ENCODE results near the gene TBX10.
"Not testable (repeated sequence)": the region's sequence is repeated elsewhere in the genome, so short reads cannot be mapped to it uniquely, and the experiment has no call there.

DNA sequence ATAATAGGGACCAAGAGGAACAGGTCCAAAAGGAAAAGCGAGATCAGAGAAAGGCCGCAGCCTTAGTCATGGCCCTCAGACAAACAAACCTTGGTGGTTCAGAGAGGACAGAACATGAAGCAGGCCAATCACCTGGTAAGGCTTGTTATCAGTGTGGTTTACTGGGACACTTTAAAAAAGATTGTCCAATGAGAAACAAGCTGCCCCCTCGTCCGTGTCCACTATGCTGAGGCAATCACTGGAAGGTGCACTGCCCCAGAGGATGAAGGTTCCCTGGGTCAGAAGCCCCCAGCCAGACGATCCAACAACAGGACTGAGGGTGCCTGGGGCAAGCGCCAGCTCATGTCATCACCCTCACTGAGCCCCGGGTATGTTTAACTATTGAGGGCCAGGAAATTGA is 16.7 kb downstream of the TBX10 start:
- TF ChIP-seq, protein P1, sequence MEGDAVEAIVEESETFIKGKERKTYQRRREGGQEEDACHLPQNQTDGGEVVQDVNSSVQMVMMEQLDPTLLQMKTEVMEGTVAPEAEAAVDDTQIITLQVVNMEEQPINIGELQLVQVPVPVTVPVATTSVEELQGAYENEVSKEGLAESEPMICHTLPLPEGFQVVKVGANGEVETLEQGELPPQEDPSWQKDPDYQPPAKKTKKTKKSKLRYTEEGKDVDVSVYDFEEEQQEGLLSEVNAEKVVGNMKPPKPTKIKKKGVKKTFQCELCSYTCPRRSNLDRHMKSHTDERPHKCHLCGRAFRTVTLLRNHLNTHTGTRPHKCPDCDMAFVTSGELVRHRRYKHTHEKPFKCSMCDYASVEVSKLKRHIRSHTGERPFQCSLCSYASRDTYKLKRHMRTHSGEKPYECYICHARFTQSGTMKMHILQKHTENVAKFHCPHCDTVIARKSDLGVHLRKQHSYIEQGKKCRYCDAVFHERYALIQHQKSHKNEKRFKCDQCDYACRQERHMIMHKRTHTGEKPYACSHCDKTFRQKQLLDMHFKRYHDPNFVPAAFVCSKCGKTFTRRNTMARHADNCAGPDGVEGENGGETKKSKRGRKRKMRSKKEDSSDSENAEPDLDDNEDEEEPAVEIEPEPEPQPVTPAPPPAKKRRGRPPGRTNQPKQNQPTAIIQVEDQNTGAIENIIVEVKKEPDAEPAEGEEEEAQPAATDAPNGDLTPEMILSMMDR (conservative IDR thresholded peaks at IDR 0.05 in 1 of 2, IDR thresholded peaks at IDR 0.05 in 1 of 2; ENCODE audit: extremely low read depth in 1 of 2, insufficient read depth in 1 of 2, low read depth in 1 of 2, low read length in 2 of 2): not testable (repeated sequence)
- TF ChIP-seq EZH2 (IDR thresholded peaks at IDR 0.05; ENCODE audit: borderline replicate concordance, low read length): not testable (repeated sequence)
